Measurements from ENCODE around the gene CYLD.

Gene CYLD

DNA sequence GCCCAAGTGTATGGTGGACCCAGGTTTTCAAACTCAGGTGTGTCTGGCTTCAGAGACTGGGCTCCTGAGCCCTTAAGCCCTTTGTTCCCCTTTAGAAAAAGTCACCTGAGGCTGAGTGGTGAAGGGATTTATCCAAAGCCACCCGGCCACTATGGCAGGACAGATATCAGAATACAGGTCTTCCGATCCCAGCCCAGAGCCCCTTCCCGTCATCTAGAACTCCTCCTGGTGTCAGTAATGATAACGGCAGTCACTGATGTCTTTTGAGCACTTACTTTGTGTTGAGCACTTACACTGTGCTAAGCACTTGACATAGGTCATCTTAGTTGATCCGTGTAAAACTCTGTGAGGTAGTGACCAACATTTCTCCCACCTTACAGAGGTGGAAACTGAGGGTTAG is 31.9 kb upstream of the CYLD start:
- no peak overlapping the region for H2BK120ac ChIP-seq (ENCODE audit: insufficient read depth, low read length, poor library complexity)
- no peak overlapping the region for H2AFZ ChIP-seq (ENCODE audit: insufficient read depth, low read length, poor library complexity)
- H4K91ac ChIP-seq (ENCODE audit: low read depth, low read length) = no peak overlapping the region
- no peak overlapping the region for H3K18ac ChIP-seq (ENCODE audit: low read length)
- no peak overlapping the region for H4K12ac ChIP-seq (ENCODE audit: low read depth, low read length)
- H3K27me3 ChIP-seq (ENCODE audit: insufficient read depth, low read length) = no peaks in the 10 kb centered on the region
- H3K9ac ChIP-seq (ENCODE audit: low read length) = no peak overlapping the region
- no peak overlapping the region for H2BK12ac ChIP-seq (ENCODE audit: low read length)
- H4K8ac ChIP-seq (ENCODE audit: low read depth, low read length) = no peak overlapping the region
- no peaks in the 10 kb centered on the region for H3K79me2 ChIP-seq (ENCODE audit: control insufficient read depth, insufficient read depth, low read length, poor library complexity)
- H3K4me1 ChIP-seq (ENCODE audit: control insufficient read depth in 1 of 2, insufficient read depth in 2 of 2, low read length in 2 of 2) = peaks cover 0 to 2% of the 10 kb centered on the region in 2 experiments
- H3K27ac ChIP-seq (ENCODE audit: low read depth, low read length) = no peak overlapping the region
- no peak overlapping the region for H3K4me3 ChIP-seq (ENCODE audit: low read depth, low read length)
- no peak overlapping the region for H3K23ac ChIP-seq (ENCODE audit: low read length)
- H3K36me3 ChIP-seq (ENCODE audit: control insufficient read depth in 1 of 2, insufficient read depth in 2 of 2, low read length in 2 of 2) = no peaks in the 10 kb centered on the region
- H3K79me1 ChIP-seq (ENCODE audit: low read length) = no peaks in the 10 kb centered on the region
- no peak overlapping the region for H2BK5ac ChIP-seq (ENCODE audit: low read depth, low read length, poor library complexity)
- no peak for DNase-seq
- no peak overlapping the region for H3K14ac ChIP-seq (ENCODE audit: low read length)
- no CpG with 5 or more reads among the region's 5 CpGs for WGBS (ENCODE audit: extremely low coverage, insufficient coverage, insufficient read length)
- H3K4me2 ChIP-seq (ENCODE audit: low read length) = no peak overlapping the region
- H3K4ac ChIP-seq (ENCODE audit: low read depth, low read length) = no peak overlapping the region
- peaks cover 4% of the 10 kb centered on the region for H3K9me3 ChIP-seq (ENCODE audit: insufficient read depth, low read depth, low read length)
- H2AK5ac ChIP-seq (ENCODE audit: low read length) = no peak overlapping the region

DNA sequence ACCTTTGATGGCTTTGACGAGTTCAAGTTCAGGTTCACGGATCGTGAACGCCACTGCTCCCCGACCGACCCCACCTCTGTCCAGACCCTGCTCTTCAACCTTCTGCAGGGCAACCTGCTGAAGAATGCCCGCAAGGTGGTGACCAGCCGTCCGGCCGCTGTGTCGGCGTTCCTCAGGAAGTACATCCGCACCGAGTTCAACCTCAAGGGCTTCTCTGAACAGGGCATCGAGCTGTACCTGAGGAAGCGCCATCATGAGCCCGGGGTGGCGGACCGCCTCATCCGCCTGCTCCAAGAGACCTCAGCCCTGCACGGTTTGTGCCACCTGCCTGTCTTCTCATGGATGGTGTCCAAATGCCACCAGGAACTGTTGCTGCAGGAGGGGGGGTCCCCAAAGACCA is 30.8 kb upstream of the CYLD start:
- WGBS (ENCODE audit: extremely low coverage, insufficient coverage, insufficient read length) = no CpG with 5 or more reads among the region's 21 CpGs
- Histone ChIP-seq H3K36me3 (ENCODE audit: control insufficient read depth in 1 of 2, insufficient read depth in 2 of 2, low read length in 2 of 2) (no peaks in the 10 kb centered on the region), H4K8ac (ENCODE audit: low read depth, low read length) (no peak overlapping the region)

GRCh38 chr16:50711862-50712559 is 29.9 kb upstream of the CYLD start:
- no peak overlapping the region for H3K27ac ChIP-seq (ENCODE audit: low read depth, low read length)
- no peak overlapping the region for H4K8ac ChIP-seq (ENCODE audit: low read depth, low read length)
- no peak overlapping the region for H3K23ac ChIP-seq (ENCODE audit: low read length)
- no peak overlapping the region for H4K91ac ChIP-seq (ENCODE audit: low read depth, low read length)
- no peaks in the 10 kb centered on the region for H3K27me3 ChIP-seq (ENCODE audit: insufficient read depth, low read length)
- no peak overlapping the region for H2BK12ac ChIP-seq (ENCODE audit: low read length)
- no peak overlapping the region for H3K4me3 ChIP-seq (ENCODE audit: low read depth, low read length)
- no peaks in the 10 kb centered on the region for H3K79me2 ChIP-seq (ENCODE audit: control insufficient read depth, insufficient read depth, low read length, poor library complexity)
- no peak overlapping the region for H2BK120ac ChIP-seq (ENCODE audit: insufficient read depth, low read length, poor library complexity)
- H3K18ac ChIP-seq (ENCODE audit: low read length) = no peak overlapping the region
- no peak overlapping the region for H4K12ac ChIP-seq (ENCODE audit: low read depth, low read length)
- H3K4me1 ChIP-seq (ENCODE audit: control insufficient read depth in 1 of 2, insufficient read depth in 2 of 2, low read length in 2 of 2) = no peaks in the 10 kb centered on the region
- H3K79me1 ChIP-seq (ENCODE audit: low read length) = no peaks in the 10 kb centered on the region
- H2BK5ac ChIP-seq (ENCODE audit: low read depth, low read length, poor library complexity) = no peak overlapping the region
- DNase-seq = no peak
- H3K14ac ChIP-seq (ENCODE audit: low read length) = no peak overlapping the region
- H3K9ac ChIP-seq (ENCODE audit: low read length) = no peak overlapping the region
- no peak overlapping the region for H2AFZ ChIP-seq (ENCODE audit: insufficient read depth, low read length, poor library complexity)
- H3K4ac ChIP-seq (ENCODE audit: low read depth, low read length) = no peak overlapping the region
- no peak overlapping the region for H2AK5ac ChIP-seq (ENCODE audit: low read length)
- peaks cover 4% of the 10 kb centered on the region for H3K9me3 ChIP-seq (ENCODE audit: insufficient read depth, low read depth, low read length)
- no peak overlapping the region for H3K4me2 ChIP-seq (ENCODE audit: low read length)
- H3K36me3 ChIP-seq (ENCODE audit: control insufficient read depth in 1 of 2, insufficient read depth in 2 of 2, low read length in 2 of 2) = no peaks in the 10 kb centered on the region
- WGBS (ENCODE audit: extremely low coverage, insufficient coverage, insufficient read length) = no CpG with 5 or more reads among the region's 25 CpGs

More for the DNA sequence above, 30.8 kb upstream of the CYLD start:
- Histone ChIP-seq H2AFZ (ENCODE audit: insufficient read depth, low read length, poor library complexity) (no peak overlapping the region), H3K27ac (ENCODE audit: low read depth, low read length) (no peak overlapping the region), H2BK5ac (ENCODE audit: low read depth, low read length, poor library complexity) (no peak overlapping the region), H4K91ac (ENCODE audit: low read depth, low read length) (no peak overlapping the region), H3K79me1 (ENCODE audit: low read length) (no peaks in the 10 kb centered on the region), H3K4me2 (ENCODE audit: low read length) (no peak overlapping the region), H3K14ac (ENCODE audit: low read length) (no peak overlapping the region), H2BK12ac (ENCODE audit: low read length) (no peak overlapping the region), H2AK5ac (ENCODE audit: low read length) (no peak overlapping the region), H3K27me3 (ENCODE audit: insufficient read depth, low read length) (no peaks in the 10 kb centered on the region), H3K79me2 (ENCODE audit: control insufficient read depth, insufficient read depth, low read length, poor library complexity) (no peaks in the 10 kb centered on the region), H3K4me1 (ENCODE audit: control insufficient read depth in 1 of 2, insufficient read depth in 2 of 2, low read length in 2 of 2) (peaks cover 0 to under 1% of the 10 kb centered on the region in 2 experiments), H3K23ac (ENCODE audit: low read length) (no peak overlapping the region), H2BK120ac (ENCODE audit: insufficient read depth, low read length, poor library complexity) (no peak overlapping the region), H3K4ac (ENCODE audit: low read depth, low read length) (no peak overlapping the region), H3K4me3 (ENCODE audit: low read depth, low read length) (no peak overlapping the region), H3K9ac (ENCODE audit: low read length) (no peak overlapping the region), H3K9me3 (ENCODE audit: insufficient read depth, low read depth, low read length) (peaks cover 4% of the 10 kb centered on the region), H3K18ac (ENCODE audit: low read length) (no peak overlapping the region), H4K12ac (ENCODE audit: low read depth, low read length) (no peak overlapping the region)
- no peak for DNase-seq

GRCh38 chr16:50712560-50712898 is 29.4 kb upstream of the CYLD start:
- no peaks in the 10 kb centered on the region for H3K79me1 ChIP-seq (ENCODE audit: low read length)
- no peak overlapping the region for H2AFZ ChIP-seq (ENCODE audit: insufficient read depth, low read length, poor library complexity)
- no CpG with 5 or more reads among the region's 3 CpGs for WGBS (ENCODE audit: extremely low coverage, insufficient coverage, insufficient read length)
- no peaks in the 10 kb centered on the region for H3K79me2 ChIP-seq (ENCODE audit: control insufficient read depth, insufficient read depth, low read length, poor library complexity)
- H2BK12ac ChIP-seq (ENCODE audit: low read length) = no peak overlapping the region
- no peak overlapping the region for H3K4ac ChIP-seq (ENCODE audit: low read depth, low read length)
- no peak overlapping the region for H4K91ac ChIP-seq (ENCODE audit: low read depth, low read length)
- no peaks in the 10 kb centered on the region for H3K36me3 ChIP-seq (ENCODE audit: control insufficient read depth in 1 of 2, insufficient read depth in 2 of 2, low read length in 2 of 2)
- DNase-seq = no peak
- H3K27me3 ChIP-seq (ENCODE audit: insufficient read depth, low read length) = no peaks in the 10 kb centered on the region
- H3K27ac ChIP-seq (ENCODE audit: low read depth, low read length) = no peak overlapping the region
- no peak overlapping the region for H4K8ac ChIP-seq (ENCODE audit: low read depth, low read length)
- no peak overlapping the region for H2AK5ac ChIP-seq (ENCODE audit: low read length)
- no peak overlapping the region for H3K4me2 ChIP-seq (ENCODE audit: low read length)
- H3K9me3 ChIP-seq (ENCODE audit: insufficient read depth, low read depth, low read length) = peaks cover 4% of the 10 kb centered on the region
- no peak overlapping the region for H2BK120ac ChIP-seq (ENCODE audit: insufficient read depth, low read length, poor library complexity)
- H3K18ac ChIP-seq (ENCODE audit: low read length) = no peak overlapping the region
- H3K9ac ChIP-seq (ENCODE audit: low read length) = no peak overlapping the region
- H3K4me3 ChIP-seq (ENCODE audit: low read depth, low read length) = no peak overlapping the region
- H3K14ac ChIP-seq (ENCODE audit: low read length) = no peak overlapping the region
- no peak overlapping the region for H4K12ac ChIP-seq (ENCODE audit: low read depth, low read length)
- H2BK5ac ChIP-seq (ENCODE audit: low read depth, low read length, poor library complexity) = no peak overlapping the region
- H3K23ac ChIP-seq (ENCODE audit: low read length) = no peak overlapping the region
- H3K4me1 ChIP-seq (ENCODE audit: control insufficient read depth in 1 of 2, insufficient read depth in 2 of 2, low read length in 2 of 2) = no peaks in the 10 kb centered on the region

All from trophoblast cell (in vitro differentiated cells and primary cell).